Lung (tissue), 12 donors: ENCODE data around the gene PTGDS. TPM values are rescaled to one million over a fixed set of nuclear protein-coding genes. Genes with fewer than 3 reads are reported as not detected.

Experiments
- ATAC-seq: fragments of 200-7000 bp; cut with Tn5 transposase; one replicate; pipeline ENCODE4 v1.9.1; 2020; ENCODE audit warnings: moderate number of reproducible peaks; ENCODE audit not compliant: insufficient read depth, low FRiP score
- DNase-seq, 3 donors: peaks; one replicate each; pipeline ENCODE4 v3.0.0-alpha.2; 2013 to 2017
- H3K27ac ChIP-seq, 2 donors: one replicate each; pipeline ENCODE4 v1.5.1; 2013; ENCODE audit warnings: mild to moderate bottlenecking in 2 of 2, moderate library complexity in 2 of 2, control low read depth in 1 of 2, inconsistent platforms in 1 of 2, low read depth in 1 of 2, low read length in 1 of 2
- H3K27me3 ChIP-seq, 3 donors: one replicate each; pipeline ENCODE4 v1.5.1; 2013; ENCODE audit warnings: low read length in 2 of 3; ENCODE audit not compliant: control insufficient read depth in 3 of 3, insufficient read depth in 3 of 3
- H3K36me3 ChIP-seq, 4 donors: one replicate each; pipeline ENCODE4 v1.5.1; 2013; ENCODE audit warnings: low read length in 4 of 4, mild to moderate bottlenecking in 1 of 4, moderate library complexity in 1 of 4; ENCODE audit not compliant: control insufficient read depth in 4 of 4, insufficient read depth in 4 of 4
- H3K4me1 ChIP-seq, 5 donors: one replicate each; pipeline ENCODE4 v1.5.1; 2013; ENCODE audit warnings: low read length in 5 of 5, mild to moderate bottlenecking in 2 of 5, moderate library complexity in 1 of 5; ENCODE audit not compliant: control insufficient read depth in 5 of 5, insufficient read depth in 5 of 5
- H3K4me3 ChIP-seq: one replicate; pipeline ENCODE4 v1.5.1; 2013; ENCODE audit warnings: mild to moderate bottlenecking, control low read depth, moderate library complexity
- H3K9ac ChIP-seq, 2 donors: one replicate each; pipeline ENCODE4 v1.5.1; 2013; ENCODE audit warnings: low read length in 2 of 2, control low read depth in 1 of 2; ENCODE audit not compliant: insufficient read depth in 1 of 2
- H3K9me3 ChIP-seq, 4 donors: one replicate each; pipeline ENCODE4 v1.5.1; 2013; ENCODE audit warnings: low read length in 3 of 4, mild to moderate bottlenecking in 1 of 4, moderate library complexity in 1 of 4; ENCODE audit not compliant: control insufficient read depth in 4 of 4, insufficient read depth in 3 of 4
- WGBS, 2 donors: extraction: QIAGEN DNeasy Blood & Tissue Kit; methylation state at CpG; one replicate each; pipeline ENCODE4 v1.1.7; 2013; 5-methylcytosine and 5-hydroxymethylcytosine counted together
- polyA plus RNA-seq, 2 donors: library from polyadenylated mRNA; stranded (reverse); fragments of 200-250 nt; gene quantifications; one replicate each; pipeline ENCODE4 v1.2.1, GENCODE V29; 2013
- total RNA-seq, 2 donors: library from RNA; depleted of rRNA in 1 of 2; stranded (reverse); fragments of >200 nt in 1 of 2; gene quantifications; one replicate each; pipeline ENCODE4 v1.2.1, GENCODE V29; 2014 to 2021
- TF ChIP-seq, protein P1 (sequence below): IDR thresholded peaks from 2 replicates; pipeline ENCODE4 v1.5.1; 2012; ENCODE audit warnings: mild to moderate bottlenecking; ENCODE audit errors: control extremely low read depth, extremely low read depth
- donor health status: control.
- donor health status: control.
- donor health status: Bipolar disorder and iron deficiency.
- donor health status: healthy.
- donor health status: DM: yes; HTN: yes; CAD: no.

Gene PTGDS
- total and polyA plus RNA-seq, 4 donors: 19.4 to 159 (median 93.7) TPM

DNA sequence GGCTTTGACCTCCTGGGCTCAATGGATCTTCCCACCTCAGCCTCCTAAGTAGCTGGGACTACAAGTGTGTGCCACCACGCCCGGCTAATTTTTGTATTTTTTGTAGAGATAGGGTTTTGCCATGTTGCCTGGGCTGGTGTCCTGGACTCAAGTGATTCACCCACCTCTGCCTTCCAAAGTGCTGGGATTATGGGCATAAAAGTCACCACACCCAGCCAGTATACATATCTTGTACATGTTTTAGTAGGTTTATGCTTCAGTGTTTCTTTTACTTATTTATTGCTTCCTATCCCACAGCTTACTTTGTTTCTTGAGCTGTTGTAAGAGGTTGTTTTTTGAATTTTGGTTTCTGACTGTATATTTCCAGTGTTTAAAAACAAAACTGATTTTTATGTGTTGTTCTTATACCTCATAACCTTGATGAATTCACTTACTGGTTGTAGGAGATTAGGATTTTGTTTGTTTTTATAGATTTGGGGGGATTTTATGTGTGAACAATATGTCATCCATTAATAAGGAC, 45.6 kb upstream of the PTGDS start:
- H3K9ac ChIP-seq: no peak overlapping the region
- H3K4me1 ChIP-seq: peaks cover 0 to 5% (median 0%) of the 10 kb centered on the region in 5 donors
- H3K27me3 ChIP-seq: no peaks in the 10 kb centered on the region
- no peak overlapping the region for H3K27ac ChIP-seq
- ATAC-seq: no peak
- TF ChIP-seq, protein P1, sequence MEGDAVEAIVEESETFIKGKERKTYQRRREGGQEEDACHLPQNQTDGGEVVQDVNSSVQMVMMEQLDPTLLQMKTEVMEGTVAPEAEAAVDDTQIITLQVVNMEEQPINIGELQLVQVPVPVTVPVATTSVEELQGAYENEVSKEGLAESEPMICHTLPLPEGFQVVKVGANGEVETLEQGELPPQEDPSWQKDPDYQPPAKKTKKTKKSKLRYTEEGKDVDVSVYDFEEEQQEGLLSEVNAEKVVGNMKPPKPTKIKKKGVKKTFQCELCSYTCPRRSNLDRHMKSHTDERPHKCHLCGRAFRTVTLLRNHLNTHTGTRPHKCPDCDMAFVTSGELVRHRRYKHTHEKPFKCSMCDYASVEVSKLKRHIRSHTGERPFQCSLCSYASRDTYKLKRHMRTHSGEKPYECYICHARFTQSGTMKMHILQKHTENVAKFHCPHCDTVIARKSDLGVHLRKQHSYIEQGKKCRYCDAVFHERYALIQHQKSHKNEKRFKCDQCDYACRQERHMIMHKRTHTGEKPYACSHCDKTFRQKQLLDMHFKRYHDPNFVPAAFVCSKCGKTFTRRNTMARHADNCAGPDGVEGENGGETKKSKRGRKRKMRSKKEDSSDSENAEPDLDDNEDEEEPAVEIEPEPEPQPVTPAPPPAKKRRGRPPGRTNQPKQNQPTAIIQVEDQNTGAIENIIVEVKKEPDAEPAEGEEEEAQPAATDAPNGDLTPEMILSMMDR: no peak
- no peak overlapping the region for H3K4me3 ChIP-seq
- no peak for DNase-seq
- H3K9me3 ChIP-seq: no peaks in the 10 kb centered on the region
- H3K36me3 ChIP-seq: peaks cover 0 to 5% (median 0%) of the 10 kb centered on the region in 4 donors
- 98 to 100% methylated on average over 2 of the region's 2 CpGs for WGBS, 2 donors

DNA sequence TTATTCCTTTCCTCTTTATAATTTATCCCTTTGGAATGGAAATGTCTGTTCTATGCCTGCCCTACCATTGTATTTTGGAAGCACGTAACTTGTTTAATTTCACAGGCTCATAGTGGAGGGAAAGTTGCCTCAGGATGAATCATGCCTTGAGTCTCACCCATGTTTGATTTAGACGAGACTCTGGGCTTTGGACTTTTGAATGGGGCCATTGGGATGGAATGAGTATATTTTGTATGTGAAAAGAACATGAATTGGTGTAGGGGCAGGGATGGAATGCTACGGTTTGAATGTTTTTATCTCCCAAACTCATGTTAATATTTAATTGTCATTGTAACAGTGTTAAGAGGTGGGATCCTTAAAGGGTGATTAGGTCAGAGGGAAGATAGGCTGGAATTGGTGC, 43.0 kb upstream of the PTGDS start:
- 94% methylated on average over 3 of the region's 3 CpGs for WGBS, 2 donors
- Histone ChIP-seq H3K9me3 (no peaks in the 10 kb centered on the region), H3K9ac (no peak overlapping the region), H3K4me1 (peaks cover 0 to 5% (median 0%) of the 10 kb centered on the region in 5 donors), H3K4me3 (no peak overlapping the region), H3K27ac (no peak overlapping the region), H3K36me3 (peaks cover 0 to 4% (median under 1%) of the 10 kb centered on the region in 4 donors), H3K27me3 (no peaks in the 10 kb centered on the region)
- ATAC-seq (no peak), DNase-seq (no peak)
- TF ChIP-seq, protein P1: no peak

DNA sequence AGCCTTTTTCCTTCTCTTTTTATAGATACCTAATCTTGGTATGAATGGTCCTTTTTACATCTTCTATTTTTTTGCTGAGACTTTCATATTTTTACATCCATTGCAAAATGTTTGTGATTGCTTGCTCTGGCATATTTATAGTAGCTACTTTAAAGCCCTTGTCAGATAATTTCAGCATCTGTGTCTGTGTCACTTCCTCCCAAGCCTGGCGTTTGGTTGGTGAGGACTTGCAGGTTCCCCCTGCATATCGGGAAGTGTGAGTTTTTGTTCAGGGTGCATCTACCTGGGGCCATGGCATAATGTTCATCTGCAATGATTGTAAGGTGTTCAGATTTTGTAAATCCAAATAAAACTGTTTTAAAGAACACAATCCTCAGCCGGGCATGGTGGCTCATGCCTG, 41.7 kb upstream of the PTGDS start:
- Histone ChIP-seq H3K9ac (no peak overlapping the region), H3K27ac (no peak overlapping the region), H3K9me3 (no peaks in the 10 kb centered on the region), H3K4me3 (no peak overlapping the region), H3K36me3 (peaks cover 0 to 14% (median 9%) of the 10 kb centered on the region in 4 donors), H3K27me3 (no peaks in the 10 kb centered on the region), H3K4me1 (no peaks in the 10 kb centered on the region)
- DNase-seq (no peak), ATAC-seq (no peak)
- TF ChIP-seq, protein P1: no peak
- WGBS, 2 donors: 46 to 73% methylated on average over 3 of the region's 3 CpGs

DNA sequence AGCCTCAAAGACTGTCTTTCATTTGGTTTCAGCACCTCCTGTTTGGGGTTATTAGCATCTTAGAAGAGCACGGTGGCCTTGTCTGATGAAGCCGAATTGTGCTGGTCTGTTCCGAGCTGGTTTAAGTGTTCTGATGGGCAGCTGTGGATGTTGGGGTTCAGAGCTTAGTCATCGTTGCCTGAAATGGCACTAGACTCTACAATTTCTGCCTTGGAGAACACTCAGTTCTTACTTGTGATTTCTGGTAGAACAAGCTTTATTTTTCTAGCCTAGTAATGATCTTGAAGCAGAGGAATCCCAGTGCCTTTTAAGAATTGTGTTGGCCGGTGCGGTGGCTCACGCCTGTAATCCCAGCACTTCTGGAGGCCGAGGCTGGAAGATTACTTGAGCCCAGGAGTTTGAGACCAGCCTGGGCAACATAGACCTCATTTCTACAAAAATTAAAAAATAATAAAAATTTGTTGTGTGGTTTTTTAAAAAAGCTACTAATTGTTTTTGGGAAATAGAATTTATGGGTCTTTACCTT, 40.6 kb upstream of the PTGDS start:
- DNase-seq (no peak), ATAC-seq (no peak)
- Histone ChIP-seq H3K9ac (no peak overlapping the region), H3K9me3 (peaks cover 0 to 2% (median 0%) of the 10 kb centered on the region in 4 donors), H3K36me3 (peaks cover 2 to 25% (median 15%) of the 10 kb centered on the region in 4 donors), H3K27me3 (no peaks in the 10 kb centered on the region), H3K4me3 (no peak overlapping the region), H3K4me1 (no peaks in the 10 kb centered on the region), H3K27ac (no peak overlapping the region)
- TF ChIP-seq, protein P1: no peak
- WGBS, 2 donors: 92 to 93% methylated on average over 8 of the region's 8 CpGs
